ENCODE results near the gene CCDC187.
A peak's percentile ranks its signal among the peaks of the same experiment; 100 is the strongest.
"Not testable (repeated sequence)": the region's sequence is repeated elsewhere in the genome, so short reads cannot be mapped to it uniquely, and the experiment has no call there.

Gene CCDC187

DNA sequence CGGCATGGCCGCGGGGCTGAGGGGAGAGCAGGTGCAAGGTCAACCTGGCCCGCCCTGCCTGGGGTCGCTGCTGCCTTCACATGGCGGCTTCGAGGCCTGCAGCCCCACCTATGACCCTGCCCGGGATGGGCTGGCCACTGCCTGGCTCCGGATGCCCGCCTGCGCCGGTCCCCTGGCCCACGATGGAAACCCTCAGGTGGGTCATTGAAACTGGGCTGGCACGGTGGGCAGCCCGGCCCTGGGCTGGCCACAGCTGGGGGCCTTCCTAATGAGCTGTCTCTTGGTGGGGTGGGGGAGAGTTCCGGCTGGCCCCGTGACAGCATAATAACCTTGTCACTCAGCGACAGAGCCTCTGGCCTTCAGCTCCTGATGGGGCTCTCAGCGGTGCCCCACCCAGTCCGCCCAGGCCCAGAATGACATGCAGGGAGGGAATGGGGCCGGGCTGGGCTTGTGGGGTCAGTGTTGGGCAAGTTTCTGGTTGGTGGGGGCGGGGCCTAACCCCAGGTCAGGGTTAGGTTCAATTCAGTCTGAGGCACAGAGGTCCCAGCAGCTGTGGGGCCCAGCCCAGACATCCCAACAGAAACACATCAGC is at the start of gene CCDC187:
CCDC187 (minus strand) TSS at position 270 of the 592 bp plus-strand sequence; CDS start at position 6, 264 bp downstream.
- DNase-seq (ENCODE audit: low spot score): no peak

- no peak for DNase-seq (ENCODE audit: low spot score)
Observed at GRCh38 chr9:136353088-136353487, 49.2 kb upstream of the CCDC187 start.

- DNase-seq (ENCODE audit: low spot score): no peak
Observed at GRCh38 chr9:136352682-136353081, 48.8 kb upstream of the CCDC187 start.

DNA sequence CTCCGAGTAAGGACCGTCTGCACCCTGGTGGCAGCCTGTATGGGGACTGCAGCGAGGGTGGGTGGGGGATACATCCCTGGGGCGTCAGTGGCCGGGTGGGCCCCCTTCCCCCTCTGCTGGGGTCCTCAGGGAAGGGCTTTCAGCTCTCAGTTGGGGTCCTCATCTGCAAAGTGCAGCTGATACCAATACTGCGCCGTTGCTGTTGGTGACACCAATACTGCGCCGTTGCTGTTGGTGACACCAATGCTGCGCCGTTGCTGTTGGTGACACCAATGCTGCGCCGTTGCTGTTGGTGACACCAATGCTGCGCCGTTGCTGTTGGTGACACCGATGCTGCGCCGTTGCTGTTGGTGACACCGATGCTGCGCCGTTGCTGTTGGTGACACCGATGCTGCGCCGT is 48.0 kb upstream of the CCDC187 start:
- not testable (repeated sequence) for DNase-seq (ENCODE audit: low spot score)

- no peak for DNase-seq (ENCODE audit: low spot score)
Observed at GRCh38 chr9:136351252-136351800, 47.4 kb upstream of the CCDC187 start.

DNA sequence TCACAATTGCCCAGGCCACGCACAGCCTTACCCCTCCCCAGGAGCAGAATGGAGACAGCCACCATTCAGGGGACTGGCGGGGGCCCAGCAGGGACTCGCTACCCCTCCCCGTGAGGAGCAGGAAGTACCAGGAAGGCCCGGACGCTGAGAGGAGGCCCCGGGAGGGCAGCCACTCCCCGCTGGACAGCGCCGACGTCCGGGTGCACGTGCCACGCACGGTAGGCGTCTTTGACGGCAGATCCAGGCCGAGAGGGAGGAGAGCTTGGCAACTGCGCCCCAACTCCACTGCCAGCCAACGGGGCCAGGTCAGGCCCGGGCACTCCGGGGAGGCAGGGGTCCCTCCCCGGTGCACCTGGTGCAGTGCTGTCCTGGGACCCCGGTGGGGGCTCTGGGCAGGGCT is 45.7 kb upstream of the CCDC187 start:
- no peak for DNase-seq (ENCODE audit: low spot score)

GRCh38 chr9:136348691-136349090 is 44.8 kb upstream of the CCDC187 start:
- DNase-seq (ENCODE audit: low spot score): no peak

GRCh38 chr9:136347472-136348256 is 43.8 kb upstream of the CCDC187 start:
- DNase-seq (ENCODE audit: low spot score): no peak

DNA sequence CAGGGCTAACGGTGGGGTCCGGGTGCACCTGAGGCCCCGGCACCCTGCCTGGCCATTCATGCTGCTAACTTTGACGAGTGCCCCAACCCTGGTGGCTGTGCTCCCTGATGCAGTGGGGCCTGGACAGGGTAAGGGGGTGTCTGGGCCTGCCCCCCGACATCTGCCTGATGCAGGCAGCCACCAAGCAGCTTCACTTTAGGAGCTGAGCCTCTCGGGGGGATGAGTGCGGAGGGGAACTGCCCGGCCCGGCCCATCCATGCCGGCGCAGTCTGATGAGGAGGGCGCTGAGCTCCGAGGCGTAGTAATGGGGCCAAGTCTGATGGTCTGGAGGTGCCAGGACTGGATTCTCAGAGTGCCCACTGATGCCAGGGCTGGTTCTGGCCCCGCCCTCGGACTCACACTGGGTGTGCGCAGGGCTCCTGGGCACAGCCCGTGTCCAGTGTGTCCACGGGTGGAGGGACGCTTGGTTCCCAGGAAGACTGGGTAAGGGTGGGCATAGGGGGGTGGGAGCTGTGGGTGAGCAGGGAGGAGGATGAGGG is 43.1 kb upstream of the CCDC187 start:
- no peak for DNase-seq (ENCODE audit: low spot score)

DNA sequence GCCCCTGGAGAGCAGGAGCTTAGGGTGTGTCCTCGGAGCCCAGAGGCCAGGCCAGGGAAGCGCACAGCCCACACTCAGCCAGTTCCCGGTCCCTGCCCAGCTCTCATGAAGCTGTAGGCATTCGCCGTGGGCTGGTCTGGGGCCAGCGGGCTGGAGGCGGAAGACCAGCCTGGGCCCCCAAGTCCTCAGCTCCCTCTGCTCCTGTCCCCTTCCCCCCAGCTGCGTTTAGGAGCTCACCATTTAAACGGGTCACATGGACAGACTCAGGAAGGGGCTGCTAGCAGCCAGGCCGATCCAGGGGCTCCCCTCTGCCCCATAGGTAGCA is 42.2 kb upstream of the CCDC187 start:
- no peak for DNase-seq (ENCODE audit: low spot score)

- DNase-seq (ENCODE audit: low spot score): peak; percentile 70
Observed at GRCh38 chr9:136345281-136346156, 41.6 kb upstream of the CCDC187 start.

DNA sequence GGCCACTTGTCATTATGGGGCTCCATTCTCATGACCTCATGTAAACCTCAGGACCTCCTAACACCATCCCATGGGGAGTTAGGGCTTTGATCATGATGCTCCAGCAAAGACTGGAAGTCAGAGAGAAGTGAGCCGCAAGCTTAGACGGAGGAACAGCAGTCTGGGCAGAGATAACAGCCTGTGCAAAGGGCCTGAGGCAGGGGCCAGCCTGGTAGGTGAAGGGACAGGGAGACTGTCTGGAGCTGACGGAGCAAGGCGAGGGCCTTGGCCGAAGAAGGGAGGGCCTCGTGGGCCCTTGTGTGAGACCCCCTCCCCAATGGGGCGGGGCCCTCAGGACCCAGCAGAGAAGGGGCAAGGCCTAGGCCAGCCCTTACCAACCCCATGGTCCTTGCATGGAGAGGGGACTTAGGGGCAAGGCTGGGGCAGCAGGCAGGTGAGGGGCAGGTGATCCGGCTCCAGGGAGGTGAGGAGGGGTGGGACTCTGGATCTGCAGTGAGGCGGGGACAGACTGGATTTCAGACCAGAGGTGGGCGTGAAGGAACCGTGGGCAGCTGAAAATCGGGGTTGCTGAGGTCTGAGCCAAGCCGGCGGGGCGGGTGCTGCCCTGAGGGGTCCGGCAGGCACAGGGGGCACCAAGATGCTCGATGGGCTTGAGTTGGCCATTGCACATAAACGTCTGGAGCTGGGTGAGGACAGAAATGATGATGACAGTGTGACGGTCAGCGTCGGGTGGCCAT is 40.8 kb upstream of the CCDC187 start:
- no peak for DNase-seq (ENCODE audit: low spot score)

GRCh38 chr9:136343884-136344269 is 40.0 kb upstream of the CCDC187 start:
- no peak for DNase-seq (ENCODE audit: low spot score)

DNA sequence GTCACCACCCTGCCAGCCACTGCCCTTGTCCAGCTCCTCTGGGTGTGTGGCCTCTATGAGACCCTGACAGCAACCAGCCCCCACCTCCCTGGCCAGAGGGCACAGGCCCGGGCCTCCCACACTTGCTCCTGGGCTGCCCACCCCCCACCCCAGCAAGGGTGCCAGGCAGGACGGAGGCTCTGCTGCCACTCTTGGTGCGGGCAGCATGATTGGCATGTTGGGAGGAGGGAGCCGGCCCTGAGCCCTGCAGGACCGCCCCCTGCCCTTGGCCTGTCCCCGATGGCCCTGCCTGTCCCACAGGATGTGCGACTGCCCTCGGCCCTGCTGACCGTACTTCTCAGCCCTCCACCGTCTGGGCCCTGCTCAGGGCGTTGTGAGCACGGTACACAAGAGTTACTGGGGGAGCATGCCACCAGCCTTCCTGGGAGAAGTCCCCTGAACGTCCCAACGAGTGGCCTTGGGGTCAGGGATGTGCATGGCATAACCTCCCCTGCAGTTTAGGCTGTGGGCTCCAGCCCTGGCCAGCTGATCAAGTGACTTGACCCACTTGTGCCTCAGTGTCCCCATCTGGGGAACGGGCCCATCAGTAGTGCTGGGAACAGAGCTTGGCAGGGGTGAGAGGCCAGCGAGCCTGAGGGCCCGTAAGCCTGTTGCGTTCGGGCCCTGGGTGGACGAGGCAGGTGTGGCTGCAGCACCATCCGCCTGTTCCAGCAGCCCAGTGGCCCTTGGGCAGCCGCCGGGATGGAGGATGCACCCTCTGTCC is 39.4 kb upstream of the CCDC187 start:
- no peak for DNase-seq (ENCODE audit: low spot score)

DNA sequence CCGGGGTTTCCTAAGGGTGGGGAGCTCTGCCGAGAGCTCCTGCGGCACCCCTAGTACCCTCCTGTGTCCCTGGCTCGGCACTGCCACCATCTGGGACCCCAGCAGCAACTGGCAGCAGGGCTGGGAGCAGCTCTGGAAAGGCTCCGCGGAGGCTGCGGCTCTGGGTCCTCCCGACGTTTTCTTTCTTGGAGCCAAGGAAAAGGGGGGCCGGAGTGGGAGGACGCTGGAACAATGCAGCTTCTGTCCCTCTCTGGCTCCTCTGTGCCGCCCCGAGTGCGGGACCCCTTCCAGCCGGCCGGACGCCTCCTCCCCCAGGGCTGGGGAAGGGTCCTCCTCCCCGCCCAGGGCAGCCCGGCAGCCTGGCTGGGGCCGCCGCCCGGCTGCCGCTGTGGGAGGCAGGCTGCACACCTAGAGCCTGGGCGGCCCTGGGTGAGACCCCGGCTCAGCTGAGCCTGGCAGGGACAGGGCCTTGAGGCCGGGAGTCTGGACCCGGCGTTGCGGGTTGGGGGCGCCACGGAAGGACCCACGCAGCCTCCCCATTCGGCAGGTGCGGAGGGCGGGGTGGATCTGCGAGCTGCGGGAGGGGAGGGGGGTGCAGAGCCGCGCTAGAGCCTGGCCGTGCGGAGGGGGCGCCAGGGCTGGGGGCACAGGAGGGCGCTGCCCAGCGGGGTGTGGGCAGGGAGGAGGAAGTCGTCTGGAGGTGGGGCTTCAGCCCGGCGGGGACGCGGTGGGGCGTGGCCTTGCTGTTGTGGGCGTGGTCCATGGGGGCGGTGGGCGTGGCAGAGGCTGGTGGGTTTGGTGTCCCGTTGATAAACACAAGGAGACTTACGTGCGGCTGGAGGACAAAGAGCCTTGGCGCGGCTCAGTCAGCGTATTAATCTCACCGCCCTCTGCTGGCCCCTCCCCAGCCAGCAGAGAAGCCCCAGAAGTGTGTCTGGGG is 38.6 kb upstream of the CCDC187 start:
- DNase-seq (ENCODE audit: low spot score): peak; percentile 81

GRCh38 chr9:136341769-136342168 is 37.9 kb upstream of the CCDC187 start:
- DNase-seq (ENCODE audit: low spot score): no peak

DNA sequence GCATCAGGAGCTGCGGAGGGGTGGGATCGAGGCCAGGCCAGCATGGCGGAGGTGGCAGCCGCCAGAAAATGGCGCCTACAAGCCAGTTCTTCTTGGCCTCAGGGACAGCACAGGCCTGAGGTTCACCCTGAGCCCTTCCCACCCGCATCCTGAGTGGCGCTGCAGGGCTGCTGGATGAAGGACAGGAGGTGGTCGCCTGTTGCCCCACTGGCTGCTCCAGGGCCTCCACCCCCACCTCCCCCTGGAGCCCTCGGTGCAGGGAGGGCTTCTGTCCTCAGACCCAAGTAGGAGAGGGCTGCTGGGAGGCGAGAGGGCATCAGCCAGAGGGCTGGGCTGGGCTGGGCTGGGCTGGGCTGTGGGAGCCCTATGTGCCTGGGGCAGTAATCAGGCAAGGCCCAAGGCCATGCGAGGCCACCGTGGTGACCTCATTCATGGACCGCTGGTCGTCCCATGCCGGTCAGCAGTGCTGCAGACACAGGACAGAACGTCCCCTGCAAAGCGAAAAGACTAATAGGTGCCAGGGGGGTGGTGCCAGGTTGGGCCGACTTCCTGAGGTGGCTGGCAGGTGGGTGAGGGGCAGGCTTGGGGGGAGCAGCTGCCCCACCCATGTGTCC is 37.3 kb upstream of the CCDC187 start:
- DNase-seq (ENCODE audit: low spot score): no peak

- no peak for DNase-seq (ENCODE audit: low spot score)
Observed at GRCh38 chr9:136340356-136341041, 36.6 kb upstream of the CCDC187 start.

GRCh38 chr9:136339958-136340310 is 36.0 kb upstream of the CCDC187 start:
- no peak for DNase-seq (ENCODE audit: low spot score)

Measured in AG08395 (cell line).